ENCODE data around the gene PLK1. TPM values are rescaled to one million over a fixed set of nuclear protein-coding genes. Genes with fewer than 3 reads are reported as not detected.

Gene PLK1
- total RNA-seq, 1 donor from 2014 or later: 35.2 TPM

GRCh38 chr16:23692190-23692837 is 13.6 kb downstream of the PLK1 start:
- no peak overlapping the region for H3K4me3 ChIP-seq
- TF ChIP-seq, protein P1, sequence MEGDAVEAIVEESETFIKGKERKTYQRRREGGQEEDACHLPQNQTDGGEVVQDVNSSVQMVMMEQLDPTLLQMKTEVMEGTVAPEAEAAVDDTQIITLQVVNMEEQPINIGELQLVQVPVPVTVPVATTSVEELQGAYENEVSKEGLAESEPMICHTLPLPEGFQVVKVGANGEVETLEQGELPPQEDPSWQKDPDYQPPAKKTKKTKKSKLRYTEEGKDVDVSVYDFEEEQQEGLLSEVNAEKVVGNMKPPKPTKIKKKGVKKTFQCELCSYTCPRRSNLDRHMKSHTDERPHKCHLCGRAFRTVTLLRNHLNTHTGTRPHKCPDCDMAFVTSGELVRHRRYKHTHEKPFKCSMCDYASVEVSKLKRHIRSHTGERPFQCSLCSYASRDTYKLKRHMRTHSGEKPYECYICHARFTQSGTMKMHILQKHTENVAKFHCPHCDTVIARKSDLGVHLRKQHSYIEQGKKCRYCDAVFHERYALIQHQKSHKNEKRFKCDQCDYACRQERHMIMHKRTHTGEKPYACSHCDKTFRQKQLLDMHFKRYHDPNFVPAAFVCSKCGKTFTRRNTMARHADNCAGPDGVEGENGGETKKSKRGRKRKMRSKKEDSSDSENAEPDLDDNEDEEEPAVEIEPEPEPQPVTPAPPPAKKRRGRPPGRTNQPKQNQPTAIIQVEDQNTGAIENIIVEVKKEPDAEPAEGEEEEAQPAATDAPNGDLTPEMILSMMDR (IDR thresholded peaks at IDR 0.05): no peak
- no peak overlapping the region for H3K27ac ChIP-seq
- no peaks in the 10 kb centered on the region for H3K4me1 ChIP-seq
- DNase-seq (ENCODE audit: low spot score in 2 of 2): no peak
- intact Hi-C loops (cut with DNase I): no loop called here
- peaks cover 28 to 37% of the 10 kb centered on the region in 2 donors for H3K36me3 ChIP-seq
- H3K27me3 ChIP-seq: no peaks in the 10 kb centered on the region
- no peaks in the 10 kb centered on the region for H3K9me3 ChIP-seq

- Histone ChIP-seq H3K27ac (no peak overlapping the region), H3K9me3 (no peaks in the 10 kb centered on the region), H3K4me3 (no peak overlapping the region), H3K27me3 (no peaks in the 10 kb centered on the region), H3K36me3 (peaks cover 16 to 18% of the 10 kb centered on the region in 2 donors), H3K4me1 (no peaks in the 10 kb centered on the region)
- TF ChIP-seq, protein P1 (IDR thresholded peaks at IDR 0.05): no peak
- no peak for DNase-seq (ENCODE audit: low spot score in 2 of 2)
- intact Hi-C loops (cut with DNase I): no loop called here
Observed at GRCh38 chr16:23694265-23694643, 15.6 kb downstream of the PLK1 start.

DNA sequence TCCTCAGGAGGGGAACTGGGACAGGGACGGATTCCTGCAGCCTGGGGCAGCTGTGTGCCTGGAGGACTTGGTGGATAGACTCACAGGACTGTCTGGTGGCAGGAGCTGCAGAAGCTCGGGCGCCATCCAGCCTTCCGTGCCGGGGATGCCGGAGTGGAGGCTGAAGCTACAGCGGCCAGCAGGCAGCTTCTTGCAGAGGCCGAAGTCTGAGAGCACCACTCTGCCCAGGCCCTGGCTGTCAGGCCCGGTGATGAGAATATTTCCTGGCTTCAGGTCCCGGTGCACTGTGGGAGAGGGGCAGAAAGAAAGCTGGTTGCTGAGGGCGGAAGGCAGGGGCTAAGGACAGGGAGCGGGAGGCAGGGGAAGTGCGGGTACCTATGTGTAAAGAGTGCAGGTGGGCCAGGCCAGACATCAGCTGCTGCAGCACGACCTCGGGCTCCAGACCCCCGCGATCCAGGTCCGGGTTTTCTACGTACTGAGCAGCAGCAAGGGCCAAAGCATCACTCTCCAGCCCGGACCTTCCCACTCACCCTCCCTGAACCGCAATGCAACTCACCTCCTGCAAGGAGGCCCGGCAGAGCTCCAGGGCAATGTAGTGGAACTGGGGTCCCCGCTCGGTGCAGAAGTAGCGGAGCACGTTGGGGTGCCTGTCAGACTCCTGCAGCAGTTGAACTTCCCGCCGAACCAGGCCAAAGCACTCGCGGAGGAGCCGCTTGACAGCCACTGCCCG is 16.1 kb downstream of the PLK1 start:
- Histone ChIP-seq H3K36me3 (peaks cover 10 to 12% of the 10 kb centered on the region in 2 donors), H3K9me3 (no peaks in the 10 kb centered on the region), H3K27me3 (no peaks in the 10 kb centered on the region), H3K4me1 (no peaks in the 10 kb centered on the region), H3K4me3 (peak overlapping the region in 1 of 2 donors; percentile 30), H3K27ac (no peak overlapping the region)
- intact Hi-C loops (cut with DNase I): no loop called here
- TF ChIP-seq, protein P1 (IDR thresholded peaks at IDR 0.05): no peak
- no peak for DNase-seq (ENCODE audit: low spot score in 2 of 2)

DNA sequence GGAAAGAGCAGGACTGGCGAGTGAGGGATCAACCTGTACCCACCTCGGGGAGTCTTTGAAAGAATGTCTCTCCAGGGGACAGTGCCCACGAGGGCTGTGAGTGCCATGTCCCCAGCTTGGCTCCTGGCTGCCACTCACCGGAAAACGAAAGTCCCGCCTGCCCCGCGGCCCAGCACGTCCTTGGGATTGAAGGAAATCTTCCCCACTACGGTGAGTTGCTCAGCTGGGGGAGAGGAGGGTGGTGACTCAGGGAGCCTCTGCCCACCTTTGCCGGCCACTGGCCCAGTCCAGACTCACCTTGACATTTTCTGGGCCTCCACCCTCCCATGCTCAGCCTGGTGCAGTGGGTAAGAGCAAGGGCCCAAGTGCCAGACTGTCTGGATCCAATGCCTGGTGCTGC is 17.1 kb downstream of the PLK1 start:
- intact Hi-C loops (cut with DNase I): no loop called here

GRCh38 chr16:23699100-23699499 is 20.4 kb downstream of the PLK1 start:
- H3K9me3 ChIP-seq: no peaks in the 10 kb centered on the region
- no peak overlapping the region for H3K4me3 ChIP-seq
- H3K27ac ChIP-seq: no peak overlapping the region
- no peak for DNase-seq (ENCODE audit: low spot score in 2 of 2)
- no peaks in the 10 kb centered on the region for H3K36me3 ChIP-seq
- no peaks in the 10 kb centered on the region for H3K4me1 ChIP-seq
- intact Hi-C loops (cut with DNase I): no loop called here
- no peaks in the 10 kb centered on the region for H3K27me3 ChIP-seq
- TF ChIP-seq, protein P1 (IDR thresholded peaks at IDR 0.05): no peak

More for the DNA sequence above, 17.1 kb downstream of the PLK1 start:
- TF ChIP-seq, protein P1 (IDR thresholded peaks at IDR 0.05): no peak
- no peaks in the 10 kb centered on the region for H3K4me1 ChIP-seq
- no peaks in the 10 kb centered on the region for H3K27me3 ChIP-seq
- peaks cover under 1 to 3% of the 10 kb centered on the region in 2 donors for H3K36me3 ChIP-seq
- no peak overlapping the region for H3K4me3 ChIP-seq
- no peak for DNase-seq (ENCODE audit: low spot score in 2 of 2)
- H3K27ac ChIP-seq: no peak overlapping the region
- H3K9me3 ChIP-seq: no peaks in the 10 kb centered on the region
